SK-N-MC (cell line): ENCODE measurements around the gene HLCS.

Experiments used
- EZH2 ChIP-seq: fragments of 200-600 bp; sonication (generic); IDR thresholded peaks from one replicate; pipeline ENCODE4 v1.6.1; 2017; ENCODE audit warnings: antibody characterized with exemption
- FOXP2 ChIP-seq: optimal IDR thresholded peaks from 2 replicates; pipeline ENCODE3; 2011; ENCODE audit warnings: mild to moderate bottlenecking, moderate library complexity; ENCODE audit not compliant: insufficient read depth; ENCODE audit errors: extremely low read length, control extremely low read depth
- POLR2AphosphoS5 ChIP-seq: IDR thresholded peaks from 2 replicates; pipeline ENCODE4 v1.6.1; 2012; ENCODE audit warnings: mild to moderate bottlenecking, low read depth, low read length, borderline replicate concordance

- TF ChIP-seq POLR2AphosphoS5 (no peak), EZH2 (no peak), FOXP2 (no peak)
These were observed 106.5 kb downstream of the HLCS start for GRCh38 chr21:36859744-36860501.
